ENCODE data around the gene GARIN1A.
"Not testable (repeated sequence)": the region's sequence is repeated elsewhere in the genome, so short reads cannot be mapped to it uniquely, and the experiment has no call there.

Gene GARIN1A

GRCh38 chr7:128676665-128677064, 4.6 kb downstream of the GARIN1A start:
- TF ChIP-seq, protein P1, sequence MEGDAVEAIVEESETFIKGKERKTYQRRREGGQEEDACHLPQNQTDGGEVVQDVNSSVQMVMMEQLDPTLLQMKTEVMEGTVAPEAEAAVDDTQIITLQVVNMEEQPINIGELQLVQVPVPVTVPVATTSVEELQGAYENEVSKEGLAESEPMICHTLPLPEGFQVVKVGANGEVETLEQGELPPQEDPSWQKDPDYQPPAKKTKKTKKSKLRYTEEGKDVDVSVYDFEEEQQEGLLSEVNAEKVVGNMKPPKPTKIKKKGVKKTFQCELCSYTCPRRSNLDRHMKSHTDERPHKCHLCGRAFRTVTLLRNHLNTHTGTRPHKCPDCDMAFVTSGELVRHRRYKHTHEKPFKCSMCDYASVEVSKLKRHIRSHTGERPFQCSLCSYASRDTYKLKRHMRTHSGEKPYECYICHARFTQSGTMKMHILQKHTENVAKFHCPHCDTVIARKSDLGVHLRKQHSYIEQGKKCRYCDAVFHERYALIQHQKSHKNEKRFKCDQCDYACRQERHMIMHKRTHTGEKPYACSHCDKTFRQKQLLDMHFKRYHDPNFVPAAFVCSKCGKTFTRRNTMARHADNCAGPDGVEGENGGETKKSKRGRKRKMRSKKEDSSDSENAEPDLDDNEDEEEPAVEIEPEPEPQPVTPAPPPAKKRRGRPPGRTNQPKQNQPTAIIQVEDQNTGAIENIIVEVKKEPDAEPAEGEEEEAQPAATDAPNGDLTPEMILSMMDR (IDR thresholded peaks at IDR 0.05; ENCODE audit: extremely low read depth, insufficient read depth, missing control alignments) = no peak
- no peak for DNase-seq (ENCODE audit: low spot score)
- in situ Hi-C loops (cut with MboI; ENCODE audit: low pct_unique_long_range_greater_than_20kb, low sequenced_read_pairs, unreplicated experiment) = no loop called here

GRCh38 chr7:128679920-128680319, 7.8 kb downstream of the GARIN1A start:
- peak; percentile 67 for DNase-seq (ENCODE audit: low spot score)
- in situ Hi-C loops (cut with MboI; ENCODE audit: low pct_unique_long_range_greater_than_20kb, low sequenced_read_pairs, unreplicated experiment) = no loop called here
- TF ChIP-seq, protein P1 (IDR thresholded peaks at IDR 0.05; ENCODE audit: extremely low read depth, insufficient read depth, missing control alignments) = no peak

DNA sequence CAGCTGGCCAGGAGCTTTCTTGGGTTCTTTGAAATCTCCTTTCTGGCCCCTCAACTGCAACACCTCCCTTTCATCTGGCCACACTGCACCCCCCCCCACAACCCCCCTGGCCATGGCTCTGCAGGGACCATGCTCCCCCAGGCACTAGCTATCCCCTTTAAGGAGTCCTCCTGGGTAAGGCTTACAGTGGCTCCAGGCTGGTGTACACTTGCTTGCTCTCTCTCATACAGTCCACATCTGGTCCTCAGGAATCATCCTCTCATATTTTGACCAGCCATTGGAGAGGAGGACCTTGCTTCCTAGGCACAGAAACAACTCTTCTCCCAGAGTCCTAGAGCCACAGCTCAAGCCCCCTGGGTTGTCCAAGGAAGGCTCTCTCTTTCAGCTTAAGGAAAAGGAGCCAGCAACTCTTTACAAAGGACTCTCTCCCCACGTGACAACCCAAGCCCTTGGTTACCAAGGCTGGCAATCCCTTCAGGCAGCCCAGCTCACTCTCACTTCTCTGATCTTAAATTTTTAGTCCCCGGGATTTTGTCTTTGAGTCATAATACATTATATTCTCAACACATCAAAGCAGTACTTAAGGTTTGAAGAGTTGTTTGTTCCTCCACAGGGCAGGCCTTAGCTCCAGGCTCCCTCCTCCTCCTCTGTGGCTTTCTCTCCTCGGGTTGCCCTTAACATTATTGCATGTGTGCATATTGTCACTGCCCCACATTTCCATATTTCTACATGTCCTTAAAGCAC, 9.9 kb downstream of the GARIN1A start:
- in situ Hi-C loops (cut with MboI; ENCODE audit: low pct_unique_long_range_greater_than_20kb, low sequenced_read_pairs, unreplicated experiment) = no loop called here
- DNase-seq (ENCODE audit: low spot score) = peak; percentile 51
- TF ChIP-seq, protein P1 (IDR thresholded peaks at IDR 0.05; ENCODE audit: extremely low read depth, insufficient read depth, missing control alignments) = no peak

DNA sequence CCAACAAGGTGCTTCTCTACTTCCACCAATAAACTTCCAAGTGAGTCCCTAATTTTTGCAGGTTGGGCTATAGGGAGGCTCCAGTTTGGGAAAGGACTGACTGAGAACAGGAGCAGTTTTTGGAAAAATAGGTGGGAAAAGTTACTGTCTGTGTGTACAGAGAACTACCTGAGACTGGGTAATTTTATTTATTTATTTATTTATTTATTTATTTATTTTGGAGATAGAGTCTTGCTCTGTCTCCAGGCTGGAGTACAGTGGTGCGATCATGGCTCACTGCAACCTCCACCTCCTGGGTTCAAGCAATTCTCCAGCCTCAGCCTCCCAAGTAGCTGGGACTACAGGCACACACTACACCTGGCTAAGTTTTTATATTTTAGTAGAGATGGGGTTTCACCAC, 11.2 kb downstream of the GARIN1A start:
- in situ Hi-C loops (cut with MboI; ENCODE audit: low pct_unique_long_range_greater_than_20kb, low sequenced_read_pairs, unreplicated experiment); DNase-seq (ENCODE audit: low spot score): not testable (repeated sequence)

GRCh38 chr7:128683738-128684137, 11.6 kb downstream of the GARIN1A start:
- DNase-seq (ENCODE audit: low spot score); in situ Hi-C loops (cut with MboI; ENCODE audit: low pct_unique_long_range_greater_than_20kb, low sequenced_read_pairs, unreplicated experiment): not testable (repeated sequence)

GRCh38 chr7:128687131-128687530, 15.0 kb downstream of the GARIN1A start:
- TF ChIP-seq, protein P1 (IDR thresholded peaks at IDR 0.05; ENCODE audit: extremely low read depth, insufficient read depth, missing control alignments) = no peak
- no peak for DNase-seq (ENCODE audit: low spot score)
- in situ Hi-C loops (cut with MboI; ENCODE audit: low pct_unique_long_range_greater_than_20kb, low sequenced_read_pairs, unreplicated experiment) = no loop called here

DNA sequence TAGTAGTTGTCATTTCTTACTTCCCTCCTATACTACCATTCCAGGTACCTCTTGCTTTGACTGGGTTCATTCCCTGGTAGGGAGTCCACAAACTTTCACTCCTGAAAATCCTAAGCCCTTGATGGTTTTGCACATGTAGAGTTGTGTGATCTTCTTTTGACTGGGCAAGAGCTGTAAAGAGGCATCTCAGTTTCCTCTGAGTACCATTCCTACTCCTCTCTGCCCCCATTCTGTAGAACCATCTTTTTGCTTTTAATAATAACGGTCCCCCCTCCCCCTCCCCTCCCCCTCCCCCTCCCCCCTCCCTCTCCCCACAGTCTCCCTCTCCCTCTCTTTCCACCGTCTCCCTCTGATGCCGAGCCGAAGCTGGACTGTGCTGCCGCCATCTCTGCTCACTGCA, 16.4 kb downstream of the GARIN1A start:
- in situ Hi-C loops (cut with MboI; ENCODE audit: low pct_unique_long_range_greater_than_20kb, low sequenced_read_pairs, unreplicated experiment) = no loop called here
- TF ChIP-seq, protein P1 (IDR thresholded peaks at IDR 0.05; ENCODE audit: extremely low read depth, insufficient read depth, missing control alignments) = no peak
- DNase-seq (ENCODE audit: low spot score) = no peak

GRCh38 chr7:128689161-128689935, 17.3 kb downstream of the GARIN1A start:
- DNase-seq (ENCODE audit: low spot score); in situ Hi-C loops (cut with MboI; ENCODE audit: low pct_unique_long_range_greater_than_20kb, low sequenced_read_pairs, unreplicated experiment): not testable (repeated sequence)

Data from GM13977 (cell line).